Thyroid gland (tissue), 4 donors: ENCODE measurements around the gene GPR87. TPM values are rescaled to one million over a fixed set of nuclear protein-coding genes. Genes with fewer than 3 reads are reported as not detected.
A peak's percentile ranks its signal among the peaks of the same experiment; 100 is the strongest.

Source experiments
- DNase-seq, 2 donors: peaks; one replicate each; pipeline ENCODE4 v3.0.0-alpha.2; 2019
- H3K27ac ChIP-seq, 3 donors: fragments of 200-600 bp; sonication (generic); 1 replicate in 2 of 3; 2 replicates in 1 of 3; pipeline ENCODE4 v1.5.1; 2016 to 2019; ENCODE audit warnings: mild to moderate bottlenecking in 1 of 3, moderate library complexity in 1 of 3
- H3K27me3 ChIP-seq: fragments of 200-600 bp; sonication (generic); one replicate; pipeline ENCODE4 v1.5.1; 2019
- H3K36me3 ChIP-seq, 2 donors: fragments of 200-600 bp; sonication (generic); one replicate each; pipeline ENCODE4 v1.5.1; 2016 to 2019
- H3K4me1 ChIP-seq, 2 donors: fragments of 200-600 bp; sonication (generic); one replicate each; pipeline ENCODE4 v1.5.1; 2017 to 2019
- H3K4me3 ChIP-seq, 3 donors: fragments of 200-600 bp; sonication (generic); replicated peaks in 1 of 3; 1 replicate in 2 of 3; 2 replicates in 1 of 3; pipeline ENCODE4 v1.5.1; 2016; ENCODE audit warnings: mild to moderate bottlenecking in 1 of 3
- H3K9me3 ChIP-seq: fragments of 200-600 bp; sonication (generic); one replicate; pipeline ENCODE4 v1.5.1; 2017
- POLR2A ChIP-seq, 2 donors: fragments of 450-650 bp; IDR thresholded peaks; one replicate each; pipeline ENCODE4 v1.6.1; 2017; ENCODE audit warnings: antibody characterized with exemption in 2 of 2, mild to moderate bottlenecking in 2 of 2, moderate library complexity in 1 of 2
- WGBS, 2 donors: methylation state at CpG; one replicate each; pipeline ENCODE4 v1.1.5; 2017; 5-methylcytosine and 5-hydroxymethylcytosine counted together
- intact Hi-C: fragments of 100-400 bp; cut with DNase I; formaldehyde crosslinking; loops from one replicate; pipeline ENCODE4 v1.15.1; 2023
- total RNA-seq, 4 donors: library from RNA; depleted of rRNA; stranded (reverse); fragments of >200 nt; gene quantifications; one replicate each; pipeline ENCODE4 v1.2.3, GENCODE V29; 2016
- TF ChIP-seq, protein P1 (sequence below), 6 experiments: fragments of 200-600 bp in 3 of 6; fragments of 450-650 bp in 3 of 6; sonication (generic) in 3 of 6; IDR thresholded peaks; one replicate each; pipeline ENCODE4 v1.5.1; 2016 to 2019; ENCODE audit warnings: antibody characterized with exemption in 6 of 6, mild to moderate bottlenecking in 2 of 6, inconsistent platforms in 1 of 6, moderate library complexity in 1 of 6

GPR87 gene
- total RNA-seq, 4 donors from 2014 or later, result not detected

- H3K9me3 ChIP-seq, result no peaks in the 10 kb centered on the region
- no peak overlapping the region for H3K27ac ChIP-seq
- WGBS, 2 donors, result 78% methylated on average over 6 of the region's 6 CpGs
- no peaks in the 10 kb centered on the region for H3K36me3 ChIP-seq
- H3K4me3 ChIP-seq, result no peak overlapping the region
- no peak for DNase-seq
- intact Hi-C loops, result no loop called here
- H3K27me3 ChIP-seq, result no peaks in the 10 kb centered on the region
- no peak for TF ChIP-seq POLR2A (IDR thresholded peaks at IDR 0.05)
- TF ChIP-seq, protein P1, sequence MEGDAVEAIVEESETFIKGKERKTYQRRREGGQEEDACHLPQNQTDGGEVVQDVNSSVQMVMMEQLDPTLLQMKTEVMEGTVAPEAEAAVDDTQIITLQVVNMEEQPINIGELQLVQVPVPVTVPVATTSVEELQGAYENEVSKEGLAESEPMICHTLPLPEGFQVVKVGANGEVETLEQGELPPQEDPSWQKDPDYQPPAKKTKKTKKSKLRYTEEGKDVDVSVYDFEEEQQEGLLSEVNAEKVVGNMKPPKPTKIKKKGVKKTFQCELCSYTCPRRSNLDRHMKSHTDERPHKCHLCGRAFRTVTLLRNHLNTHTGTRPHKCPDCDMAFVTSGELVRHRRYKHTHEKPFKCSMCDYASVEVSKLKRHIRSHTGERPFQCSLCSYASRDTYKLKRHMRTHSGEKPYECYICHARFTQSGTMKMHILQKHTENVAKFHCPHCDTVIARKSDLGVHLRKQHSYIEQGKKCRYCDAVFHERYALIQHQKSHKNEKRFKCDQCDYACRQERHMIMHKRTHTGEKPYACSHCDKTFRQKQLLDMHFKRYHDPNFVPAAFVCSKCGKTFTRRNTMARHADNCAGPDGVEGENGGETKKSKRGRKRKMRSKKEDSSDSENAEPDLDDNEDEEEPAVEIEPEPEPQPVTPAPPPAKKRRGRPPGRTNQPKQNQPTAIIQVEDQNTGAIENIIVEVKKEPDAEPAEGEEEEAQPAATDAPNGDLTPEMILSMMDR (IDR thresholded peaks at IDR 0.05), result no peak
- no peaks in the 10 kb centered on the region for H3K4me1 ChIP-seq
Observed at GRCh38 chr3:151293127-151293526, 23.5 kb downstream of the GPR87 start.

GRCh38 chr3:151290673-151291072 is 25.9 kb downstream of the GPR87 start:
- DNase-seq, result no peak
- 69 to 77% methylated on average over 3 of the region's 3 CpGs for WGBS, 2 donors
- Histone ChIP-seq H3K4me3 (no peak overlapping the region), H3K27ac (no peak overlapping the region), H3K4me1 (no peaks in the 10 kb centered on the region), H3K36me3 (no peaks in the 10 kb centered on the region), H3K27me3 (no peaks in the 10 kb centered on the region), H3K9me3 (no peaks in the 10 kb centered on the region)
- intact Hi-C loops, result no loop called here
- TF ChIP-seq, protein P1 (IDR thresholded peaks at IDR 0.05), result peak in 1 of 6 experiments; percentile 30
- TF ChIP-seq POLR2A (IDR thresholded peaks at IDR 0.05), result no peak

- no peak overlapping the region for H3K27ac ChIP-seq
- no peaks in the 10 kb centered on the region for H3K36me3 ChIP-seq
- no peaks in the 10 kb centered on the region for H3K27me3 ChIP-seq
- H3K4me3 ChIP-seq, result no peak overlapping the region
- intact Hi-C loops, result loop anchor here (10.0 kb wide), 1 partner anchor 125 kb away; no protein-coding TSS in a partner anchor
- 14 to 37% methylated on average over 3 of the region's 3 CpGs for WGBS, 2 donors
- H3K9me3 ChIP-seq, result no peaks in the 10 kb centered on the region
- H3K4me1 ChIP-seq, result no peaks in the 10 kb centered on the region
- no peak for TF ChIP-seq POLR2A (IDR thresholded peaks at IDR 0.05)
- TF ChIP-seq, protein P1 (IDR thresholded peaks at IDR 0.05), result no peak
- no peak for DNase-seq
Observed at GRCh38 chr3:151289445-151289844, 27.2 kb downstream of the GPR87 start.

DNA sequence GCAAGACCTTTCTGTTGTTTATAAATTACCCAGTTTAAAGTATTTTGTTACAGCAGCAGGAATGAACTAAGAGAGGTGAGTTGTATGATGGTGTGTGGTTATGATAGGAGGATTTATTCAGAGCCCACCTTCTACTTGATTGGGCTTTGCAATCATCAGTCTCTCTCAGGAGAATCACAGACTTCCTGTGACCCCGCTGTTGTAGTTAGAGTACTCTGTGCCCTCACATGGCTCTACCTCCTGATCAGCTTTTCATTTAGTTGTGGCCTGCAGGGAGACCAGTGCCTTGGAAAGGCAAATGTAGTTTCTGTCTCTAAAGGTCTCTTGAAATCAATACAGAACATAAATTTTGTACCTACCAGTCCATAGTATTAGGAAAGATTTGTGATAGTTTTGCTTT is 30.7 kb downstream of the GPR87 start:
- no peak for DNase-seq
- Histone ChIP-seq H3K36me3 (no peaks in the 10 kb centered on the region), H3K9me3 (no peaks in the 10 kb centered on the region), H3K27ac (no peak overlapping the region), H3K4me1 (no peaks in the 10 kb centered on the region), H3K27me3 (no peaks in the 10 kb centered on the region), H3K4me3 (no peak overlapping the region)
- no peak for TF ChIP-seq POLR2A (IDR thresholded peaks at IDR 0.05)
- TF ChIP-seq, protein P1 (IDR thresholded peaks at IDR 0.05), result no peak
- intact Hi-C loops, result loop anchor here (10.0 kb wide), 1 partner anchor 121 kb away; no protein-coding TSS in a partner anchor
- 83% methylated on average over 1 of the region's 1 CpG for WGBS, 2 donors

DNA sequence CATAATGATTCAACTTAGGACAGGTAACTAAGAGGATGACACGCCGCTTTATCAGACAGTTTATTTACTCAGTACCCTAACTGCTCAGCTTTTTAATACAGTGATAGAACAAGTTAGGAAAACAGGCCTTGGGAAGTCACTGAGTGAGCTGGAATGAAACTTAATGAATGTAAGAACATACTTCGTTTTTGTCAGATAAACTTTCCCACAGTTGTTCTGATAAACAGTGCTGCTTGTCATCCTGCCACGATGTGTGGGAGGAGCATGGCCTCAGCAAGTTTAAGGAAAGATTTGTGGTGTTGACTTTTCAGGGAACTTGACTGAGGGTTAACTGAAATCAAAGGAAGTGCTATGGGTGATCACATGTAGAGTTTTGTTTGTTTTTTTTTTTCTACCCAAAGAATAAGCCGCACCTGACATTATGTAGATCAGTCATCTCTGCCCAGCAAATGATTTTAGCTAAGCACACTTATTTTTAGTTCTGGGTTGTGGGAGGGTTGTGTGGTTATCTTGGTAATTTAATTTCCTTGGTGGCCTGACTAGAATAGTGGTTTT is 32.6 kb downstream of the GPR87 start:
- no peak overlapping the region for H3K27ac ChIP-seq
- no peaks in the 10 kb centered on the region for H3K9me3 ChIP-seq
- 56 to 57% methylated on average over 5 of the region's 5 CpGs for WGBS, 2 donors
- H3K27me3 ChIP-seq, result no peaks in the 10 kb centered on the region
- H3K4me1 ChIP-seq, result no peaks in the 10 kb centered on the region
- no peak for DNase-seq
- H3K4me3 ChIP-seq, result no peak overlapping the region
- no peaks in the 10 kb centered on the region for H3K36me3 ChIP-seq
- intact Hi-C loops, result loop anchor here (5.0 to 10.0 kb wide), 2 partner anchors 57 to 119 kb away; no protein-coding TSS in a partner anchor
- no peak for TF ChIP-seq POLR2A (IDR thresholded peaks at IDR 0.05)
- TF ChIP-seq, protein P1 (IDR thresholded peaks at IDR 0.05), result no peak
